Transverse colon (tissue), 4 donors: ENCODE data around the gene PTPRD. TPM values are rescaled to one million over a fixed set of nuclear protein-coding genes. Genes with fewer than 3 reads are reported as not detected.
"Not testable (repeated sequence)": the region's sequence is repeated elsewhere in the genome, so short reads cannot be mapped to it uniquely, and the experiment has no call there.

Experiments used
- DNase-seq: peaks from one replicate; pipeline ENCODE4 v3.0.0-alpha.2; 2019
- H3K27ac ChIP-seq, 4 donors: fragments of 200-600 bp; sonication (generic); 2 replicates each; pipeline ENCODE4 v1.5.1; 2016 to 2018; ENCODE audit warnings: inconsistent platforms in 4 of 4
- H3K27me3 ChIP-seq: fragments of 200-600 bp; sonication (generic); 2 replicates; pipeline ENCODE4 v1.5.1; 2017; ENCODE audit warnings: inconsistent platforms
- H3K36me3 ChIP-seq, 4 donors: fragments of 200-600 bp; sonication (generic); 2 replicates each; pipeline ENCODE4 v1.5.1; 2017 to 2019; ENCODE audit warnings: inconsistent platforms in 4 of 4
- H3K4me1 ChIP-seq, 4 donors: fragments of 200-600 bp; sonication (generic); 2 replicates each; pipeline ENCODE4 v1.5.1; 2017 to 2020; ENCODE audit warnings: inconsistent platforms in 4 of 4
- H3K4me3 ChIP-seq, 4 donors: fragments of 200-600 bp; sonication (generic); 1 replicate in 1 of 4; 2 replicates in 3 of 4; pipeline versions ENCODE4 v1.5.1 to v1.6.1; 2017 to 2019; ENCODE audit warnings: inconsistent platforms in 4 of 4
- H3K9me3 ChIP-seq, 2 donors: fragments of 200-600 bp; sonication (generic); 2 replicates each; pipeline ENCODE4 v1.5.1; 2017 to 2019; ENCODE audit warnings: inconsistent platforms in 2 of 2
- CTCF ChIP-seq, 5 experiments: fragments of 200-600 bp in 3 of 5; fragments of 450-650 bp in 2 of 5; sonication (generic) in 3 of 5; IDR thresholded peaks; 1 replicate in 2 of 5; 2 replicates in 3 of 5; pipeline ENCODE4 v1.5.1; 2016 to 2017; ENCODE audit warnings: antibody characterized with exemption in 5 of 5, inconsistent platforms in 3 of 5, mild to moderate bottlenecking in 2 of 5, moderate library complexity in 1 of 5
- EP300 ChIP-seq: sonication (generic); formaldehyde crosslinking; IDR thresholded peaks from one replicate; pipeline ENCODE4 v1.6.1; 2017; ENCODE audit warnings: antibody characterized with exemption, low read depth
- POLR2A ChIP-seq: fragments of 450-650 bp; IDR thresholded peaks from one replicate; pipeline ENCODE4 v1.6.1; 2016; ENCODE audit warnings: antibody characterized with exemption, mild to moderate bottlenecking, moderate library complexity
- POLR2AphosphoS5 ChIP-seq, 3 donors: sonication (generic); formaldehyde crosslinking; IDR thresholded peaks; one replicate each; pipeline ENCODE4 v1.6.1; 2016; ENCODE audit warnings: antibody characterized with exemption in 3 of 3
- WGBS, 2 donors: methylation state at CpG; one replicate each; pipeline ENCODE4 v1.1.5; 2018; ENCODE audit warnings: low coverage in 1 of 2; 5-methylcytosine and 5-hydroxymethylcytosine counted together
- in situ Hi-C, 4 donors: fragments of 200-750 bp; cut with MboI; loops; one replicate each; pipeline versions ENCODE4 v1.15.0 to v1.15.1; 2017; ENCODE audit warnings: low sequenced_read_pairs in 3 of 4, low pct_ligation_motif_present in 1 of 4, low pct_unique_long_range_greater_than_20kb in 1 of 4
- intact Hi-C: fragments of 100-400 bp; cut with DNase I; formaldehyde crosslinking; loops from one replicate; pipeline ENCODE4 v1.15.1; 2023; ENCODE audit warnings: low total_unique reads
- total RNA-seq, 4 donors: library from RNA; depleted of rRNA; stranded (reverse); fragments of >200 nt; gene quantifications; one replicate each; pipeline ENCODE4 v1.1.0, GENCODE V29; 2016

PTPRD gene
- total RNA-seq, 4 donors from 2014 or later, result 43.0 to 115 (median 79.1) TPM

- in situ Hi-C loops, result no loop called here
- DNase-seq, result no peak
- H3K9me3 ChIP-seq, result no peaks in the 10 kb centered on the region
- TF ChIP-seq POLR2A (no peak), EP300 (no peak), POLR2AphosphoS5 (IDR thresholded peaks at IDR 0.05) (no peak), CTCF (IDR thresholded peaks at IDR 0.05) (no peak)
- H3K27me3 ChIP-seq, result no peaks in the 10 kb centered on the region
- H3K4me3 ChIP-seq, result no peak overlapping the region
- no peaks in the 10 kb centered on the region for H3K36me3 ChIP-seq
- no peaks in the 10 kb centered on the region for H3K4me1 ChIP-seq
- intact Hi-C loops, result no loop called here
- WGBS, 2 donors, result 79 to 83% methylated on average over 3 of the region's 3 CpGs
- no peak overlapping the region for H3K27ac ChIP-seq
Observed at GRCh38 chr9:9004810-9005209, 1608.0 kb downstream of the PTPRD start.

GRCh38 chr9:9002826-9003583 lies 1609.8 kb downstream of the PTPRD start:
- no peak for TF ChIP-seq EP300
- TF ChIP-seq CTCF (IDR thresholded peaks at IDR 0.05), result no peak
- TF ChIP-seq POLR2AphosphoS5 (IDR thresholded peaks at IDR 0.05), result no peak
- TF ChIP-seq POLR2A, result no peak
- no peak for DNase-seq
- H3K27ac ChIP-seq, result no peak overlapping the region
- no peaks in the 10 kb centered on the region for H3K9me3 ChIP-seq
- H3K36me3 ChIP-seq, result no peaks in the 10 kb centered on the region
- in situ Hi-C loops, result no loop called here
- H3K4me3 ChIP-seq, result no peak overlapping the region
- H3K27me3 ChIP-seq, result no peaks in the 10 kb centered on the region
- H3K4me1 ChIP-seq, result no peaks in the 10 kb centered on the region
- intact Hi-C loops, result no loop called here
- WGBS, 2 donors, result 66 to 100% methylated on average over 1 to 5 of the region's 5 CpGs

GRCh38 chr9:8980496-8981013 lies 1632.2 kb downstream of the PTPRD start:
- WGBS, 2 donors, result 26 to 48% methylated on average over 2 of the region's 2 CpGs
- no peak for TF ChIP-seq POLR2AphosphoS5 (IDR thresholded peaks at IDR 0.05)
- TF ChIP-seq POLR2A, result no peak
- TF ChIP-seq EP300, result no peak
- Histone ChIP-seq H3K4me1 (no peaks in the 10 kb centered on the region), H3K36me3 (no peaks in the 10 kb centered on the region), H3K27me3 (no peaks in the 10 kb centered on the region), H3K9me3 (no peaks in the 10 kb centered on the region), H3K4me3 (no peak overlapping the region), H3K27ac (no peak overlapping the region)
- DNase-seq, result no peak
- intact Hi-C loops (no loop called here), in situ Hi-C loops (no loop called here)

GRCh38 chr9:8978334-8978733 lies 1634.5 kb downstream of the PTPRD start:
- Histone ChIP-seq H3K4me3 (no peak overlapping the region), H3K27ac (no peak overlapping the region), H3K36me3 (no peaks in the 10 kb centered on the region), H3K9me3 (no peaks in the 10 kb centered on the region), H3K27me3 (no peaks in the 10 kb centered on the region), H3K4me1 (no peaks in the 10 kb centered on the region)
- TF ChIP-seq EP300 (no peak), CTCF (IDR thresholded peaks at IDR 0.05) (no peak), POLR2A (no peak), POLR2AphosphoS5 (IDR thresholded peaks at IDR 0.05) (no peak)
- 93 to 100% methylated on average over 1 to 6 of the region's 6 CpGs for whole genome bisulfite sequencing, 2 donors
- intact Hi-C loops (no loop called here), in situ Hi-C loops (no loop called here)
- DNase-seq, result no peak

- H3K9me3 ChIP-seq, intact Hi-C loops, in situ Hi-C loops, DNase-seq, H3K4me3 ChIP-seq, H3K4me1 ChIP-seq, H3K27ac ChIP-seq, H3K27me3 ChIP-seq, H3K36me3 ChIP-seq: not testable (repeated sequence)
- 59 to 86% methylated on average over 1 to 3 of the region's 3 CpGs for WGBS, 2 donors
Observed at GRCh38 chr9:8968350-8968749, 1644.5 kb downstream of the PTPRD start.
